ENCODE data around the gene MOCS1. TPM values are rescaled to one million over a fixed set of nuclear protein-coding genes. Genes with fewer than 3 reads are reported as not detected.

The MOCS1 gene
- total RNA-seq, 1 experiment from 2014 or later: not detected

DNA sequence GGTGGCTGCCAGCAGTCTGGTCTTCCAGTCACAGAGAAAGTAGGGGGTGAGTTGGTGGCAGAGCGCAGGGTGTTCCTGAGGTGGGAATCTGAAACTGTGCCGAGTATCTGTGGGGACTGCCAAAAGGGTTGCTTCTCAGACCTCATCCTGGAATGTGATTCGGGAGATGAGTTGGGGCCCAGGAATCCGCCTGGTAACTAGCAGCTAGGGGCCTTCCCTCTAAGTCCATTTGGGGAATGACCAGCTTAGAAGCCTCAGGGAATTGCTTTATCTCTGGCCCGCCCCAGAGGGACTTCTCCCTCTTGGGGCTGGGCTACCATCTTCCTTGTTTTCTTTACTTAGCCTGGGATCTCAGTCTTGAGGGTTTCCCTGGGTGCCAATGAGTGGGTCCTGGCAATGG, 49.6 kb downstream of the MOCS1 start:
- BruUV-seq (replicated peaks): no TSS peak

DNA sequence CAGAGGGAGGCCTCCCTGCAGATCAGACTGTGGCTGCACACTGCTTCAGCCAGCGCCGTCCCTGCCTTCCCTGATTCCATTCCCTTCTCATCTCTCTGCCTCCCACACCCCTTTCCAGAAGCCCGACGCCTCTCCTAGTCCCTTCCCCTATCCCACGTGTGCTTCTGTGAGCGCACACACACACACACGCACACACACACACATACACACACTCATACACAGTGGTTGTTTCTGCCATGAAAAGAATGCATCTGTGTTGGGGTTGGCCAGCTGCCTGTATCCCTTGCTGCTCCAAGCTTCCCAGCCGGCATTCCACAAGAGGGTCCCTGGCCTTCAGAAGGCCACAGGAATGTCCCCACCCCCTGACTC, 51.7 kb downstream of the MOCS1 start:
- no TSS peak for BruUV-seq (replicated peaks)
- no peak for DNase-seq
- no peaks in the 10 kb centered on the region for H3K9me2 ChIP-seq (ENCODE audit: insufficient read depth)
- H3K4me3 ChIP-seq: no peak overlapping the region
- TF ChIP-seq, protein P1, sequence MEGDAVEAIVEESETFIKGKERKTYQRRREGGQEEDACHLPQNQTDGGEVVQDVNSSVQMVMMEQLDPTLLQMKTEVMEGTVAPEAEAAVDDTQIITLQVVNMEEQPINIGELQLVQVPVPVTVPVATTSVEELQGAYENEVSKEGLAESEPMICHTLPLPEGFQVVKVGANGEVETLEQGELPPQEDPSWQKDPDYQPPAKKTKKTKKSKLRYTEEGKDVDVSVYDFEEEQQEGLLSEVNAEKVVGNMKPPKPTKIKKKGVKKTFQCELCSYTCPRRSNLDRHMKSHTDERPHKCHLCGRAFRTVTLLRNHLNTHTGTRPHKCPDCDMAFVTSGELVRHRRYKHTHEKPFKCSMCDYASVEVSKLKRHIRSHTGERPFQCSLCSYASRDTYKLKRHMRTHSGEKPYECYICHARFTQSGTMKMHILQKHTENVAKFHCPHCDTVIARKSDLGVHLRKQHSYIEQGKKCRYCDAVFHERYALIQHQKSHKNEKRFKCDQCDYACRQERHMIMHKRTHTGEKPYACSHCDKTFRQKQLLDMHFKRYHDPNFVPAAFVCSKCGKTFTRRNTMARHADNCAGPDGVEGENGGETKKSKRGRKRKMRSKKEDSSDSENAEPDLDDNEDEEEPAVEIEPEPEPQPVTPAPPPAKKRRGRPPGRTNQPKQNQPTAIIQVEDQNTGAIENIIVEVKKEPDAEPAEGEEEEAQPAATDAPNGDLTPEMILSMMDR (conservative IDR thresholded peaks at IDR 0.05): no peak
- TF ChIP-seq EZH2 (IDR thresholded peaks at IDR 0.05; ENCODE audit: low read depth): no peak
- POLR2A ChIA-PET (ENCODE audit: unreplicated experiment): no interaction called here
- no peak overlapping the region for H2AFZ ChIP-seq
- CTCF ChIA-PET: no interaction called here
- H3F3A ChIP-seq (ENCODE audit: insufficient read depth, low read depth): no peaks in the 10 kb centered on the region
- H3K4me2 ChIP-seq: no peak overlapping the region
- H3K36me3 ChIP-seq (ENCODE audit: low read depth): no peaks in the 10 kb centered on the region
- no peak overlapping the region for H3K27ac ChIP-seq
- intact Hi-C loops (cut with micrococcal nuclease; ENCODE audit: unreplicated experiment): no loop called here
- H4K20me1 ChIP-seq (ENCODE audit: insufficient read depth): no peaks in the 10 kb centered on the region
- H3K9me3 ChIP-seq (ENCODE audit: insufficient read depth, low read depth): no peaks in the 10 kb centered on the region
- H3K79me2 ChIP-seq (ENCODE audit: low read depth): no peaks in the 10 kb centered on the region
- no peaks in the 10 kb centered on the region for H3K4me1 ChIP-seq (replicated peaks; ENCODE audit: insufficient read depth)
- H3K27me3 ChIP-seq (ENCODE audit: insufficient read depth, low read depth): peaks cover 36% of the 10 kb centered on the region

More for the DNA sequence above, 49.6 kb downstream of the MOCS1 start:
- H3K27me3 ChIP-seq (ENCODE audit: insufficient read depth, low read depth): peaks cover 56% of the 10 kb centered on the region
- H3K4me3 ChIP-seq: no peak overlapping the region
- H3K9me3 ChIP-seq (ENCODE audit: insufficient read depth, low read depth): no peaks in the 10 kb centered on the region
- H4K20me1 ChIP-seq (ENCODE audit: insufficient read depth): no peaks in the 10 kb centered on the region
- H2AFZ ChIP-seq: no peak overlapping the region
- H3K9me2 ChIP-seq (ENCODE audit: insufficient read depth): no peaks in the 10 kb centered on the region
- no peaks in the 10 kb centered on the region for H3F3A ChIP-seq (ENCODE audit: insufficient read depth, low read depth)
- no peaks in the 10 kb centered on the region for H3K36me3 ChIP-seq (ENCODE audit: low read depth)
- no peak overlapping the region for H3K27ac ChIP-seq
- ChIA-PET CTCF (no interaction called here), POLR2A (ENCODE audit: unreplicated experiment) (no interaction called here)
- TF ChIP-seq EZH2 (IDR thresholded peaks at IDR 0.05; ENCODE audit: low read depth): no peak
- TF ChIP-seq, protein P1 (conservative IDR thresholded peaks at IDR 0.05): no peak
- DNase-seq: no peak
- H3K4me2 ChIP-seq: no peak overlapping the region
- H3K4me1 ChIP-seq (replicated peaks; ENCODE audit: insufficient read depth): no peaks in the 10 kb centered on the region
- H3K79me2 ChIP-seq (ENCODE audit: low read depth): no peaks in the 10 kb centered on the region
- intact Hi-C loops (cut with micrococcal nuclease; ENCODE audit: unreplicated experiment): no loop called here

DNA sequence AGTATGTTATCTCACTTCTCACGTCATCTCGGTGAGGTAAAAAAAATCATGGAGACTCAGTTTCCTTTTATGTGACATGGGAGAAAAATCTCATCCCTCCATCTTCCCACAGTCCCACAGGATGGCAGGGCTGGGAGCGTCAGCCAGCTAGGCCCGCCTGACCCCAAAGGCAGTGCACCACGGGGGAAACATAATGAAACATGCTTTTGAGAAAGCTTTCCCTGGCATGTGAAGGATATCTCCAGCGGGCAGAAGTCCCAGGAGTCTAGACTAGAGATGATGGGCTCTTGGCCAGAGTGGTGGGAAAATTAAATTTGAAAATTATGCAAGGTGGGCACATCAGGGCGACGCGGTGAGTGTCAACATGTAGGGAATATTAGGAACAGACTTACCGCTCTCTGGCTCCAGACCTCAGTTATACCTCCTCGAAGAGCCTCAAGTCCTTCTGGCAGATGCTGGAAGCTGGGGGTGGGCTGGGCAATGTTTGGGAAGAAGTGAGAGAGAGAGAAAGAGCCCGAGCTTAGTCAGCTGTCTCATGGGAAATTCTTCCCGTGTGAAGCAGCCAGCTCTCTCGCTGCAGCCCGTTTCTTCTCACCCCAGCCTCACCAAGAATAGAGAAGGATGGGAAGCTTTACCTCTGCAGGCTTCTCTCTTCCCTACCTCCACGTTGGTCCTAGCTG, 52.3 kb downstream of the MOCS1 start:
- H3K79me2 ChIP-seq (ENCODE audit: low read depth): no peaks in the 10 kb centered on the region
- CTCF ChIA-PET: no interaction called here
- POLR2A ChIA-PET (ENCODE audit: unreplicated experiment): no interaction called here
- peaks cover 38% of the 10 kb centered on the region for H3K27me3 ChIP-seq (ENCODE audit: insufficient read depth, low read depth)
- BruUV-seq (replicated peaks): no TSS peak
- H2AFZ ChIP-seq: no peak overlapping the region
- no peak overlapping the region for H3K27ac ChIP-seq
- no peaks in the 10 kb centered on the region for H3F3A ChIP-seq (ENCODE audit: insufficient read depth, low read depth)
- TF ChIP-seq EZH2 (IDR thresholded peaks at IDR 0.05; ENCODE audit: low read depth): no peak
- TF ChIP-seq, protein P1 (conservative IDR thresholded peaks at IDR 0.05): no peak
- no peaks in the 10 kb centered on the region for H4K20me1 ChIP-seq (ENCODE audit: insufficient read depth)
- H3K4me2 ChIP-seq: no peak overlapping the region
- H3K4me3 ChIP-seq: no peak overlapping the region
- no peaks in the 10 kb centered on the region for H3K4me1 ChIP-seq (replicated peaks; ENCODE audit: insufficient read depth)
- no peaks in the 10 kb centered on the region for H3K9me3 ChIP-seq (ENCODE audit: insufficient read depth, low read depth)
- no peaks in the 10 kb centered on the region for H3K36me3 ChIP-seq (ENCODE audit: low read depth)
- intact Hi-C loops (cut with micrococcal nuclease; ENCODE audit: unreplicated experiment): no loop called here
- DNase-seq: no peak
- H3K9me2 ChIP-seq (ENCODE audit: insufficient read depth): no peaks in the 10 kb centered on the region
